ENCODE measurements around the gene STX18. TPM values are rescaled to one million over a fixed set of nuclear protein-coding genes. Genes with fewer than 3 reads are reported as not detected.
"Not testable (repeated sequence)": the region's sequence is repeated elsewhere in the genome, so short reads cannot be mapped to it uniquely, and the experiment has no call there.

Gene STX18
- total RNA-seq, 2 experiments from 2014 or later, result 20.2 to 23.2 TPM

- Mint-ChIP-seq H3K36me3 (peaks cover 6% of the 10 kb centered on the region), H3K27ac (no peak overlapping the region), H3K4me1 (ENCODE audit: low read depth) (peaks cover 13% of the 10 kb centered on the region), H3K9me3 (peaks cover 7% of the 10 kb centered on the region), H3K27me3 (no peaks in the 10 kb centered on the region), H3K4me3 (no peak overlapping the region)
- intact Hi-C loops (cut with micrococcal nuclease), result no loop called here
- ChIA-PET CTCF (interaction anchor here (0.8 to 3.3 kb wide), 7 partner anchors 11 to 86 kb away, joined by 3 to 13 read pairs (median 4); no protein-coding TSS in a partner anchor), POLR2A (interaction anchor here (0.6 kb wide), 1 partner anchor 548 kb away, joined by 3 read pairs; no protein-coding TSS in a partner anchor)
- DNase-seq, result no peak
Observed at GRCh38 chr4:4574052-4574451, 32.2 kb upstream of the STX18 start.

GRCh38 chr4:4572821-4573220 is 31.0 kb upstream of the STX18 start:
- H3K4me3 Mint-ChIP-seq, result no peak overlapping the region
- H3K9me3 Mint-ChIP-seq, result peaks cover 7% of the 10 kb centered on the region
- ChIA-PET POLR2A (no interaction called here), CTCF (no interaction called here)
- peaks cover 13% of the 10 kb centered on the region for H3K4me1 Mint-ChIP-seq (ENCODE audit: low read depth)
- no peak for DNase-seq
- peaks cover 4% of the 10 kb centered on the region for H3K36me3 Mint-ChIP-seq
- no peaks in the 10 kb centered on the region for H3K27me3 Mint-ChIP-seq
- no peak overlapping the region for H3K27ac Mint-ChIP-seq
- intact Hi-C loops (cut with micrococcal nuclease), result no loop called here

- H3K36me3 Mint-ChIP-seq; DNase-seq; intact Hi-C loops (cut with micrococcal nuclease); CTCF ChIA-PET; H3K27me3 Mint-ChIP-seq; H3K4me1 Mint-ChIP-seq (ENCODE audit: low read depth); POLR2A ChIA-PET; H3K4me3 Mint-ChIP-seq; H3K27ac Mint-ChIP-seq; H3K9me3 Mint-ChIP-seq: not testable (repeated sequence)
Observed at GRCh38 chr4:4569861-4570260, 28.0 kb upstream of the STX18 start.

- ChIA-PET POLR2A (no interaction called here), CTCF (no interaction called here)
- DNase-seq, result no peak
- H3K27me3 Mint-ChIP-seq, result no peaks in the 10 kb centered on the region
- H3K36me3 Mint-ChIP-seq, result peaks cover 6% of the 10 kb centered on the region
- no peak overlapping the region for H3K27ac Mint-ChIP-seq
- intact Hi-C loops (cut with micrococcal nuclease), result no loop called here
- no peak overlapping the region for H3K4me3 Mint-ChIP-seq
- peaks cover 7% of the 10 kb centered on the region for H3K9me3 Mint-ChIP-seq
- no peaks in the 10 kb centered on the region for H3K4me1 Mint-ChIP-seq (ENCODE audit: low read depth)
Observed at GRCh38 chr4:4568806-4569427, 27.1 kb upstream of the STX18 start.

GRCh38 chr4:4566359-4566758 is 24.5 kb upstream of the STX18 start:
- DNase-seq; H3K4me1 Mint-ChIP-seq (ENCODE audit: low read depth); H3K4me3 Mint-ChIP-seq; CTCF ChIA-PET; intact Hi-C loops (cut with micrococcal nuclease); H3K36me3 Mint-ChIP-seq; H3K9me3 Mint-ChIP-seq; H3K27me3 Mint-ChIP-seq; POLR2A ChIA-PET; H3K27ac Mint-ChIP-seq: not testable (repeated sequence)

- Mint-ChIP-seq H3K36me3 (peaks cover 5% of the 10 kb centered on the region), H3K4me3 (no peak overlapping the region), H3K27ac (no peak overlapping the region), H3K27me3 (no peaks in the 10 kb centered on the region), H3K4me1 (ENCODE audit: low read depth) (peaks cover 5% of the 10 kb centered on the region), H3K9me3 (peaks cover 3% of the 10 kb centered on the region)
- no peak for DNase-seq
- POLR2A ChIA-PET, result no interaction called here
- CTCF ChIA-PET, result no interaction called here
- intact Hi-C loops (cut with micrococcal nuclease), result no loop called here
Observed at GRCh38 chr4:4564522-4564921, 22.7 kb upstream of the STX18 start.

- ChIA-PET CTCF (no interaction called here), POLR2A (no interaction called here)
- no peak for DNase-seq
- H3K9me3 Mint-ChIP-seq, result no peaks in the 10 kb centered on the region
- intact Hi-C loops (cut with micrococcal nuclease), result no loop called here
- no peak overlapping the region for H3K27ac Mint-ChIP-seq
- no peak overlapping the region for H3K4me3 Mint-ChIP-seq
- peaks cover 4% of the 10 kb centered on the region for H3K36me3 Mint-ChIP-seq
- no peaks in the 10 kb centered on the region for H3K27me3 Mint-ChIP-seq
- peaks cover 8% of the 10 kb centered on the region for H3K4me1 Mint-ChIP-seq (ENCODE audit: low read depth)
Observed at GRCh38 chr4:4560642-4561041, 18.8 kb upstream of the STX18 start.

GRCh38 chr4:4560136-4560535 is 18.3 kb upstream of the STX18 start:
- peaks cover 3% of the 10 kb centered on the region for H3K36me3 Mint-ChIP-seq
- no peak overlapping the region for H3K4me3 Mint-ChIP-seq
- intact Hi-C loops (cut with micrococcal nuclease), result no loop called here
- CTCF ChIA-PET, result interaction anchor here (1.3 kb wide), 1 partner anchor 15 kb away, joined by 3 read pairs; no protein-coding TSS in a partner anchor
- no peaks in the 10 kb centered on the region for H3K27me3 Mint-ChIP-seq
- H3K9me3 Mint-ChIP-seq, result no peaks in the 10 kb centered on the region
- DNase-seq, result no peak
- H3K4me1 Mint-ChIP-seq (ENCODE audit: low read depth), result peaks cover 8% of the 10 kb centered on the region
- no peak overlapping the region for H3K27ac Mint-ChIP-seq
- POLR2A ChIA-PET, result interaction anchor here (0.6 kb wide), 1 partner anchor 323 kb away, joined by 4 read pairs; no protein-coding TSS in a partner anchor

- CTCF ChIA-PET, result interaction anchor here (1.3 kb wide), 1 partner anchor 15 kb away, joined by 3 read pairs; no protein-coding TSS in a partner anchor
- peaks cover 5% of the 10 kb centered on the region for H3K36me3 Mint-ChIP-seq
Observed at GRCh38 chr4:4559596-4559995, 17.7 kb upstream of the STX18 start.

GRCh38 chr4:4558881-4559280 is 17.0 kb upstream of the STX18 start:
- Mint-ChIP-seq H3K27me3 (no peaks in the 10 kb centered on the region), H3K4me1 (ENCODE audit: low read depth) (peaks cover 8% of the 10 kb centered on the region), H3K36me3 (peaks cover 10% of the 10 kb centered on the region), H3K4me3 (no peak overlapping the region), H3K27ac (no peak overlapping the region), H3K9me3 (no peaks in the 10 kb centered on the region)
- intact Hi-C loops (cut with micrococcal nuclease), result loop anchor here (2.0 kb wide), 1 partner anchor 16 kb away; the partner anchor contains the start of gene STX18
- CTCF ChIA-PET, result interaction anchor here (1.3 kb wide), 1 partner anchor 14 kb away, joined by 3 read pairs; no protein-coding TSS in a partner anchor
- no peak for DNase-seq
- POLR2A ChIA-PET, result no interaction called here

More at GRCh38 chr4:4559596-4559995, 17.7 kb upstream of the STX18 start:
- H3K4me3 Mint-ChIP-seq, result no peak overlapping the region
- POLR2A ChIA-PET, result interaction anchor here (0.6 kb wide), 1 partner anchor 322 kb away, joined by 4 read pairs; no protein-coding TSS in a partner anchor
- no peaks in the 10 kb centered on the region for H3K27me3 Mint-ChIP-seq
- intact Hi-C loops (cut with micrococcal nuclease), result loop anchor here (2.0 kb wide), 1 partner anchor 17 kb away; the partner anchor contains the start of gene STX18
- H3K27ac Mint-ChIP-seq, result no peak overlapping the region
- peak; percentile 13 for DNase-seq
- H3K4me1 Mint-ChIP-seq (ENCODE audit: low read depth), result peaks cover 8% of the 10 kb centered on the region
- H3K9me3 Mint-ChIP-seq, result no peaks in the 10 kb centered on the region

- POLR2A ChIA-PET, result interaction anchor here (0.8 kb wide), 1 partner anchor 14 kb away, joined by 4 read pairs; no protein-coding TSS in a partner anchor
- intact Hi-C loops (cut with micrococcal nuclease), result no loop called here
- CTCF ChIA-PET, result interaction anchor here (1.0 to 1.5 kb wide), 3 partner anchors 14 to 36 kb away, joined by 3 read pairs; no protein-coding TSS in a partner anchor
- Mint-ChIP-seq H3K4me3 (no peak overlapping the region), H3K4me1 (ENCODE audit: low read depth) (peaks cover 8% of the 10 kb centered on the region), H3K27ac (no peak overlapping the region), H3K27me3 (no peaks in the 10 kb centered on the region), H3K36me3 (peaks cover 28% of the 10 kb centered on the region), H3K9me3 (no peaks in the 10 kb centered on the region)
- no peak for DNase-seq
Observed at GRCh38 chr4:4555916-4556315, 14.1 kb upstream of the STX18 start.

GRCh38 chr4:4554234-4554633 is 12.4 kb upstream of the STX18 start:
- ChIA-PET CTCF (interaction anchor here (1.2 kb wide), 1 partner anchor 37 kb away, joined by 3 read pairs; no protein-coding TSS in a partner anchor), POLR2A (no interaction called here)
- Mint-ChIP-seq H3K9me3 (no peaks in the 10 kb centered on the region), H3K27ac (no peak overlapping the region), H3K27me3 (no peaks in the 10 kb centered on the region), H3K4me1 (ENCODE audit: low read depth) (peaks cover under 1% of the 10 kb centered on the region), H3K4me3 (no peak overlapping the region), H3K36me3 (peaks cover 40% of the 10 kb centered on the region)
- intact Hi-C loops (cut with micrococcal nuclease), result no loop called here
- DNase-seq, result no peak

GRCh38 chr4:4552042-4552441 is 10.2 kb upstream of the STX18 start:
- not testable (repeated sequence) for H3K27ac Mint-ChIP-seq
- H3K36me3 Mint-ChIP-seq, result peaks cover 47% of the 10 kb centered on the region

More at GRCh38 chr4:4552042-4552441, 10.2 kb upstream of the STX18 start:
- H3K9me3 Mint-ChIP-seq; H3K4me1 Mint-ChIP-seq (ENCODE audit: low read depth); intact Hi-C loops (cut with micrococcal nuclease); DNase-seq; H3K27me3 Mint-ChIP-seq; POLR2A ChIA-PET; H3K4me3 Mint-ChIP-seq: not testable (repeated sequence)
- CTCF ChIA-PET, result interaction anchor here (1.0 kb wide), 1 partner anchor 23 kb away, joined by 3 read pairs; no protein-coding TSS in a partner anchor

Data from activated CD4-positive, alpha-beta memory T cell treated with anti-CD3 and anti-CD28 coated beads for 36 hours (primary cell).